HG02973 (cell line): ENCODE results near the gene SRF.

Experiments used
- ATAC-seq: cut with Tn5 transposase; IDR thresholded peaks from one replicate; pipeline ENCODE4 v1.9.1; 2021; ENCODE audit warnings: moderate library complexity; ENCODE audit not compliant: unreplicated experiment

The SRF gene

GRCh38 chr6:43181621-43181941 is 10.5 kb downstream of the SRF start:
- ATAC-seq = no peak

GRCh38 chr6:43181942-43182860 is 11.1 kb downstream of the SRF start, which contains the start of gene CUL9:
Gene CUL9, plus strand, starts transcription at chr6:43182196. Its CDS starts 2,115 bp downstream, at chr6:43184311.
- peak; percentile 80 for ATAC-seq

- no peak for ATAC-seq
Measured at GRCh38 chr6:43183441-43183840, 12.4 kb downstream of the SRF start.

- no peak for ATAC-seq
Measured at GRCh38 chr6:43184268-43184985, 13.4 kb downstream of the SRF start.

- no peak for ATAC-seq
Measured at GRCh38 chr6:43185391-43185985, 14.4 kb downstream of the SRF start.

- ATAC-seq = no peak
Measured at GRCh38 chr6:43186019-43186418, 14.9 kb downstream of the SRF start.

- no peak for ATAC-seq
Measured at GRCh38 chr6:43186706-43187105, 15.6 kb downstream of the SRF start.

- no peak for ATAC-seq
Measured at GRCh38 chr6:43187821-43188220, 16.8 kb downstream of the SRF start.

- ATAC-seq = no peak
Measured at GRCh38 chr6:43188426-43188825, 17.4 kb downstream of the SRF start.

GRCh38 chr6:43189776-43190304 is 18.8 kb downstream of the SRF start:
- no peak for ATAC-seq

- ATAC-seq = no peak
Measured at GRCh38 chr6:43192911-43193310, 21.8 kb downstream of the SRF start.

- ATAC-seq = no peak
Measured at GRCh38 chr6:43193929-43194328, 22.9 kb downstream of the SRF start.

GRCh38 chr6:43196337-43196736 is 25.3 kb downstream of the SRF start:
- ATAC-seq = no peak

GRCh38 chr6:43199912-43200311 is 28.8 kb downstream of the SRF start:
- ATAC-seq = no peak

- no peak for ATAC-seq
Measured at GRCh38 chr6:43200541-43200940, 29.5 kb downstream of the SRF start.

- ATAC-seq = no peak
Measured at GRCh38 chr6:43202451-43202850, 31.4 kb downstream of the SRF start.

- no peak for ATAC-seq
Measured at GRCh38 chr6:43203029-43203717, 32.1 kb downstream of the SRF start.

GRCh38 chr6:43203718-43204095 is 32.6 kb downstream of the SRF start:
- no peak for ATAC-seq

- ATAC-seq = no peak
Measured at GRCh38 chr6:43204271-43205105, 33.4 kb downstream of the SRF start.

GRCh38 chr6:43205849-43206248 is 34.8 kb downstream of the SRF start:
- no peak for ATAC-seq
